DMS79 (cell line): ENCODE results near the gene DDX43.
"Not testable (repeated sequence)": the region's sequence is repeated elsewhere in the genome, so short reads cannot be mapped to it uniquely, and the experiment has no call there.

ENCODE experiments used
- DNase-seq: peaks from one replicate; lab custom pipeline; 2025; lab: John Stamatoyannopoulos, UW

DDX43 gene

GRCh38 chr6:73388800-73389512 lies 5.7 kb upstream of the DDX43 start:
- peak; percentile 34 for DNase-seq

GRCh38 chr6:73389854-73390253 lies 4.8 kb upstream of the DDX43 start:
- DNase-seq, result no peak

GRCh38 chr6:73391675-73392074 lies 3.0 kb upstream of the DDX43 start:
- DNase-seq, result no peak

GRCh38 chr6:73392188-73392587 lies 2.4 kb upstream of the DDX43 start:
- not testable (repeated sequence) for DNase-seq

GRCh38 chr6:73393278-73393677 lies 1.4 kb upstream of the DDX43 start:
- no peak for DNase-seq

- DNase-seq, result no peak
Measured at GRCh38 chr6:73395875-73396274, 1.2 kb downstream of the DDX43 start.

- no peak for DNase-seq
Measured at GRCh38 chr6:73400656-73401055, 6.0 kb downstream of the DDX43 start.

GRCh38 chr6:73409395-73409794 lies 14.8 kb downstream of the DDX43 start:
- DNase-seq, result no peak

DNA sequence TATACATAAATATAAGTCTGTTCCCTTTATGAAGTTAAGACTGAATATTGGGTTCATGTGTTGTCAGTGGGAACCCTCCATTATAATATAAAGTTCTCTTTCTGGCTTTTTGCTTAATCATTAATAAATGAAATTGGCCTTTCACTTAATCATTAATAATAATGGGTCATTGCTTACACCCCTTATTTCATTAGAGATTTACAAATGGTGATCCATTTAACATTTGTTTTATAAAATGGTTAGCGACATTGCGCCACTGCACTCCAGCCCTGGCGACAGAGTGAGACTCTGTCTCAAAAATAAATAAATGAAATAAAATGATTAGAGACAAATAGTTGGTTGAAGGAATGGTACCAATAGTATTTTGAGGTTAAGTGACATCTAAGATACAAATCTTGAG lies 18.5 kb downstream of the DDX43 start:
- no peak for DNase-seq

DNA sequence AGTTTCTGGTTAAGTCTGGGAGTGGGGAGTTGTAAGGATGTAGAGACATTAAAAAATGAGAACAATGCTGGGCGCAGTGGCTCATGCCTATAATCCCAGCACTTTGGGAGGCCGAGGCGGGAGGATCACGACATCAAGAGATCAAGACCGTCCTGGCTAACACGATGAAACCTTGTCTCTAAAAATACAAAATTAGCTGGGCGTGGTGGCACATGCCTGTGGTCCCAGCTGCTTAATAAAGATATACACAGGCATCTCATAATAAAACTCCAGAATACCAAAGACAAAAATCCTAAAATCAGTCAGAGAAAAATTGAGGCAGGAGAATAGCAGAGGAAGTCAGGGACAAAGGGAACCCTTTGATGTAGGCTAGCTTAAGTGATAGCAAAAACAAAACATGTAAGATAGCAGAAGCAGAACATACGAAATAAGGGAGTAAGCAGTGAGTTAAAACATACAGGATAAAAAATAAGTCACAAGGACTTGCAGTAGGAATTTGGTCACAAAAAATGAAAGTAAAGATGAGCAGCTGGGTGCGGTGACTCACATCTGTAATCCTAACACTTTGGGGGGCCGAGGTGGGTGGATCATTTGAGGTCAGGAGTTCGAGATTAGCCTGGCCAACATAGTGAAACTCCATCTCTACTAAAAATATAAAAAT lies 23.6 kb downstream of the DDX43 start:
- no peak for DNase-seq

DNA sequence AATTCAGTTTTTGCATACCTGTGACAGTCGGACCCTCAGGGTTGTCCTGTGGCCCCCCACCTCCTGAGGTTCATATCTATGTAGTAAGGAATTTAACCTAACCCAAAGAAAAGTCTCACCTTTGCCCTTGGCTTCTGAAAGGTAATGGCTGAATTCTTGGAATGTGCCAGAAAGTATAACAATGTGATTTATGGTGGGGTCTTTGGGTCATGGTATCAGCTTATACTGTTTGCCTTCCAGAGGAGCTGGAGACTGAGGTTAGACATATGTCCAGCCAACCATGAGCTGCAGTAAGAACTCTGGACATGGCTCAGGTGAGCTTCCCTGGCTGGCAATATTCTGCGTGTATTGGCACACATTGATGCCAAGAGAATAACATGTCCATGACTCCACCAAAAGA lies 26.9 kb downstream of the DDX43 start:
- DNase-seq, result no peak

DNA sequence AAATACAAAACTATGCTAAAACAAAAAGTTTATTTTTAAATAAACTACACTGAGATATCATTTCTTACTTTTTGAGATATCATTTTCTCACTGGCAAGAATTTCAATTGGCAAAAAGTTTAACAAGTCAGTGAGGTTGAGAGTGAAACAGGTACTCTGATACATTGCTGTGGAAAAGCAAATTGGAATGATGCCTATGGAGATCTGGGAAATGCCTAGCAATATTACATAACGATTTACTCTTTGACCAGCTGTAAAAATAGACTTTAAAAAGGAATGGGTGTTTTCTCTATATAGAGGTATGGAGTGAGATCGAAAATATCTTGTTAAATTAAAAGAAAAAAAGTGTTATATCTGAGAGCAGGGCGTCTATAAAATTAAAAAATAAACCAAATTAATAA lies 40.6 kb downstream of the DDX43 start:
- DNase-seq, result no peak

GRCh38 chr6:73443555-73443954 lies 48.9 kb downstream of the DDX43 start:
- no peak for DNase-seq

DNA sequence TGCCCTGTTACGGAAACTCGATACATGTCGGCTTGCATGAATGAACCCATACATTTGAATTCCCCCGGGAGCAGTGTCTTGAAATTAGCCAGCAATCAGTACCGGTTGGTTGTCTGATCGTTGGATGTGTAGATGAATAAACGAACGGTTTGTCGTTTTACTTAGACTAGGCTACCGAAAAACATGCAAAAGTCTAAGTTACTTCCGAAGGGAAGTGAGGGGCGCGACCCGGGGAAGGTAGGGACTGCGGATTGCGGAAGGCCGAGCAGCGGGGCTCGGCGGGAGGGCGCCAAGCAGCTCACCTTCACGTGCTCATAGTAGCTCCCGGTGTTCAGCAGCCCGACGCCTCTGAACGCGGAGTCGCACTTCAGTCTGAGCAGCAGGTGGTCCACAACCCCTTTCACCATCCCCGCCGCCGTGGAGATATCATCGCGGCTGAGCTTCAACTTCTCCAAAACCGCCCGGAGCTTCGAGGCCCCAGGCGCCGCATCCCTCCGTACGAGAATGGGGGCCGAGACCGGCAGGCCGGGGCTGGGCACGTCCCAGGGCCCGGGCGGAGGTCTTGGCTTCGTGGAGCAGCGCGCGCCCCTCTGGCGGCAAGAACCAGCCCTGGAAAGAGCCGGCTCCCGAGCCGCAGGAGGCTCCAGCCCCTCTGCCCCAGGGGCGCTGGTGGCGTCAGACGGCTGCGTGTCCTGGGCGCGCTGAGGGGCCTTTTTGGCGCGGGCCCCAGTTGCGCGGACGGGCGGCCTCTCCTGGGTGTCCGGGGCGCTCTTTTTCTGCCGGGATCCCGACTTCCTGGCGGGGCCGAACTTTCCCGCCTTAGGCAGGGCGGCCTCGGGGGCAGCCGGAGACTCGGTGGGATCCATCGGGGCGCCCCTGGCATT lies 56.8 kb downstream of the DDX43 start:
- DNase-seq, result peak; percentile 53

DNA sequence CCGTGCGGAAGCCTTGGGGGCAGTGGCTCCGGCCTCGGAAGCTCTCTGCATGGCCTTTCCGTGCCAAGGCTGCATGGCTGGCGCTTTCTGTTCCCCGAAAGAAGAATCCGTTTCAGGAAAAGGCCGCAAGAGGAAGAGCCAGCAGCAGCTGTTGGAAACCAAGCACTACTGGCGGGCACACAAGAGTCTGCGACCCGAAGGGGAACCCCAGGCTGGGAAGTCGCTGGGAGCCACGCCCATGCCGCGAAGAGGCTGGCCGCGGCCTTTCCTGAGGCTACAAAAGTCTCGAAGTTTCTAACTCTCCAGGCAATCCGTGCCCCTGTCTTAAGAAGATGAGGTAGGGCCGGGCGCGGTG lies 57.5 kb downstream of the DDX43 start, which contains the start of gene CGAS:
CGAS (minus strand) TSS at position 191 of the 355 bp plus-strand sequence; CDS start at position 75, 116 bp downstream.
- DNase-seq, result peak; percentile 53

GRCh38 chr6:73455865-73456629 lies 61.4 kb downstream of the DDX43 start:
- no peak for DNase-seq

- DNase-seq, result not testable (repeated sequence)
Measured at GRCh38 chr6:73459474-73459873, 64.8 kb downstream of the DDX43 start.

DNA sequence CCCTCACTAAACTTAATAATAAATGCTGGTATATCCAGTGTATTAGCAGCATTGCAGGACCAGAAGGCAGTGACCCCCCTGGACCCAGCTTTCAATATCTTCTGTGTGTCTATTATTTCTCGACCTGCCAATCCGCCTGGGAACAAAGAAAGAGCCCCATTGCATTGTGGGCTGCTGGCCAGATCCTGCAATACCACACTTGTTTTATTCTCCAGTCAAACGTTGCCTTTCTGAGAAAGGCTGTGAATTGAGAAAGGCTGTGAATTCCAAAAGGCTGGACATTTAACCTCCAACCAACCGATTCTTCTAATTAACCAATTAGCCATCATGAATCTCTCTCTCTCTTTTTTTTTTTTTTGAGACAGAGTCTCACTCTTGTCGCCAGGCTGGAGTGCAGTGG lies 65.4 kb downstream of the DDX43 start:
- no peak for DNase-seq

DNA sequence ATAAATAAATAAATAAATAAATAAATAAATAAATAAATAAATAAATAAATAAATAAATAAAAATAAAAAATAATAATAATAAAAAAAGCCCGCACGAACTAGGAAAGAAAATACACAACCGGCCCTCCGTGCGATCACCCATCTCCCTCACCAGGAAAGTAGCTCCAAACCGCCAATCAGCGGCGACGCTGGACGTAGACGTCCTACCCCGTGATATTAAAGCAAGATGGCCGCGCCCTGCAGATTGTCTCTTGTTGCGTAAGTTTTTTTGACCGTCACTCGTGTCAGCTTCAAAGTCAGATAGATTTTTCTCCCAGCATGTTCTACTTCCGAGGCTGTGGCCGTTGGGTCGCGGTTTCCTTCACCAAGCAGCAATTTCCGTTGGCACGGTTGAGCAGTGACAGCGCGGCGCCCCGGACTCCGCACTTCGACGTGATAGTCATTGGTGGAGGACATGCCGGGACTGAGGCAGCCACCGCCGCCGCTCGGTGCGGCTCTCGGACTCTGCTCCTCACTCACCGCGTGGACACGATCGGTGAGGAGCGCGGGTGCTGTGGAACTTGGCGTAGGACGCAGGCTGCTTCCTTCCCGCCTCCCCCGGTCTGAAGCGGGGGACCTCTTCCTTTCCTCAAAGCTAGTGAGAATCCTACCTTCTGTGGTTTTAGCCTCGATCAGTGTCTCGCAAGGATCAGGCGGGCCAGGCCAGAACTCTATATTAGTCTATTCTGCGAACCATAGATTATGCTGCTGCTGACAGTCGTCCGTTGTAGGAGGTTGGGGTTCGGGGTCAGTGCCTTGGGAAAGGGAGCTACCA lies 67.1 kb downstream of the DDX43 start, which contains the start of gene MTO1:
MTO1 (plus strand) TSS at position 201 of the 814 bp plus-strand sequence; CDS start at position 319, 118 bp downstream.
- DNase-seq, result peak; percentile 89
